Measurements from ENCODE around the gene UNC50.

- TF ChIP-seq POLR2A (IDR thresholded peaks at IDR 0.05), result no peak
- TF ChIP-seq, protein P1, sequence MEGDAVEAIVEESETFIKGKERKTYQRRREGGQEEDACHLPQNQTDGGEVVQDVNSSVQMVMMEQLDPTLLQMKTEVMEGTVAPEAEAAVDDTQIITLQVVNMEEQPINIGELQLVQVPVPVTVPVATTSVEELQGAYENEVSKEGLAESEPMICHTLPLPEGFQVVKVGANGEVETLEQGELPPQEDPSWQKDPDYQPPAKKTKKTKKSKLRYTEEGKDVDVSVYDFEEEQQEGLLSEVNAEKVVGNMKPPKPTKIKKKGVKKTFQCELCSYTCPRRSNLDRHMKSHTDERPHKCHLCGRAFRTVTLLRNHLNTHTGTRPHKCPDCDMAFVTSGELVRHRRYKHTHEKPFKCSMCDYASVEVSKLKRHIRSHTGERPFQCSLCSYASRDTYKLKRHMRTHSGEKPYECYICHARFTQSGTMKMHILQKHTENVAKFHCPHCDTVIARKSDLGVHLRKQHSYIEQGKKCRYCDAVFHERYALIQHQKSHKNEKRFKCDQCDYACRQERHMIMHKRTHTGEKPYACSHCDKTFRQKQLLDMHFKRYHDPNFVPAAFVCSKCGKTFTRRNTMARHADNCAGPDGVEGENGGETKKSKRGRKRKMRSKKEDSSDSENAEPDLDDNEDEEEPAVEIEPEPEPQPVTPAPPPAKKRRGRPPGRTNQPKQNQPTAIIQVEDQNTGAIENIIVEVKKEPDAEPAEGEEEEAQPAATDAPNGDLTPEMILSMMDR (IDR thresholded peaks at IDR 0.05), result no peak
These were observed 50.6 kb downstream of the UNC50 start for GRCh38 chr2:98658816-98659490.

Measured in stomach (tissue), 4 donors.